ENCODE measurements around the gene CLEC3A. TPM values are rescaled to one million over a fixed set of nuclear protein-coding genes. Genes with fewer than 3 reads are reported as not detected.

Gene CLEC3A, protein sequence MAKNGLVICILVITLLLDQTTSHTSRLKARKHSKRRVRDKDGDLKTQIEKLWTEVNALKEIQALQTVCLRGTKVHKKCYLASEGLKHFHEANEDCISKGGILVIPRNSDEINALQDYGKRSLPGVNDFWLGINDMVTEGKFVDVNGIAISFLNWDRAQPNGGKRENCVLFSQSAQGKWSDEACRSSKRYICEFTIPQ
- total RNA-seq = not detected in 2 replicates

GRCh38 chr16:78022347-78023060 lies at the start of gene CLEC3A:
CLEC3A (plus strand) TSS chr16:78022548; CDS start chr16:78022627, 79 bp downstream.

Other genes with a start within 250 kb of the CLEC3A start
- 7.6 and 8.7 TPM in 2 replicates for gene VAT1L, start 234.0 kb upstream of the CLEC3A start, total RNA-seq
- 6.6 and 13.2 TPM in 2 replicates for gene WWOX, start 77.1 kb downstream of the CLEC3A start, total RNA-seq